Measurements from ENCODE around the gene KIF25.

Gene KIF25

DNA sequence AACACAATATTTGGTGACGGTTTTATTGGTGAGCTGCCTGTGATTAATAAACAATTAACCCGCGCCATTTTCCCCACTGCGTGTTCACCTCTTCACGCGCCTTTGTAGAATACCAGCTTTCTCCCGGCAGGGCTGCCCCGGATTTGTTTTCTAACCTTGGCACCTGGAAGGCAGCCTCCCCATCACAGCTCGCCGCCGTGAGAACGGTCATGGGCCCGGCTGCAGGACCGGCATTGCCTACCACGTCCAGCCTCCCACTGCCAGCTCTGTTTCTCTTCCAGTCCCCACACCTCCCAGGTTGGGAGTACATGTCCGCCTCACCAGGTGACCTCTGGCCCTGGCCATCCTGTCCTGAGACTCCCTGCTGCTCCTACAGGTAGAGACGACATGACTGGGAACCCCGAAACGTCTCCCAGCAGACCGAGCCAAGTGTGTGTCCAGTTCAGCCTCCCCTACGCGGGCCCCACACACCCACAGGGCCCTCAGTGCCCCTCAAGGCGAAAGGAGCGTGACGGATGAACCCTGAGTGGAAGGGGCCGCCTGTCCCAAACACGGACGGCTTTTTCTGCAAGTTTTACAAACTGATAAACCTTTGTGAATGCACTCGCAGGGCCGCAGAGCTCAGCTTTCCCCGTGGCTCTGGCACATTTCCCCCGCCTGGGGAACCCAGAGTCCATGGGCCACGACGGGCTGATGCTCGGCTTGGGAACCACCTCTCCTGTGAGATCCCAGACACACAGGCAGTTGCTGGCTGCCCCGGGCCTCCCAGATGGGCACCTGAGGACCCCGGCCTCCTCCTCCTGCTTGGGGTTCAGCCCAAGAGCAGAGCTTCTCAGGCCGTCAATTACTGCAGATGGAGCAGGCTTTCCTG lies 55.9 kb downstream of the KIF25 start:
- DNase-seq: no peak

DNA sequence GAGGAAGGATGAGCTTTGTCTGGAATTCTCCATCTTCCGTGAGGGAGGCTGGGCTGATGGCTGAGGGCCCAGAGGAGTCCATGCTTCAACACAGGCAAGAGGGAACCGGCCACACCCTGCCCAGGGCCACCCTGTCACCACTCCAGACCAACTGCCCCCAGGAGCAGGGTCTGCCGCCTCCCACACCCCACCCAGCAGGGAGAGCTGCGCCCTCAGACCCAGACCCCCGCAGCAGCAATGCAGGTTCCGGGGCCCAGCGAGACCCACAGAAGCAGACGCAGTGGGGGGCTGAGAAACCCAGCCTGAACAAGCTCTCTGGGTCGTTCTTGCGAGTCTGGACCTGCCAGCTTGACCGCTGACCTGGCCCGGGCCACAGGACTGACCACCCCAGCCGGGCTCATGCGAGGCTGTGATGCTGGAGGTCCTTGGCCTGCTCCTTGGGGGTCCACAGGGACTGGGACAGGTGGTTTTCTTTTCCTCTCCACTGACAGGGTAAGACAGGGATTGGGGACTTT lies 56.5 kb downstream of the KIF25 start:
- DNase-seq: no peak

DNA sequence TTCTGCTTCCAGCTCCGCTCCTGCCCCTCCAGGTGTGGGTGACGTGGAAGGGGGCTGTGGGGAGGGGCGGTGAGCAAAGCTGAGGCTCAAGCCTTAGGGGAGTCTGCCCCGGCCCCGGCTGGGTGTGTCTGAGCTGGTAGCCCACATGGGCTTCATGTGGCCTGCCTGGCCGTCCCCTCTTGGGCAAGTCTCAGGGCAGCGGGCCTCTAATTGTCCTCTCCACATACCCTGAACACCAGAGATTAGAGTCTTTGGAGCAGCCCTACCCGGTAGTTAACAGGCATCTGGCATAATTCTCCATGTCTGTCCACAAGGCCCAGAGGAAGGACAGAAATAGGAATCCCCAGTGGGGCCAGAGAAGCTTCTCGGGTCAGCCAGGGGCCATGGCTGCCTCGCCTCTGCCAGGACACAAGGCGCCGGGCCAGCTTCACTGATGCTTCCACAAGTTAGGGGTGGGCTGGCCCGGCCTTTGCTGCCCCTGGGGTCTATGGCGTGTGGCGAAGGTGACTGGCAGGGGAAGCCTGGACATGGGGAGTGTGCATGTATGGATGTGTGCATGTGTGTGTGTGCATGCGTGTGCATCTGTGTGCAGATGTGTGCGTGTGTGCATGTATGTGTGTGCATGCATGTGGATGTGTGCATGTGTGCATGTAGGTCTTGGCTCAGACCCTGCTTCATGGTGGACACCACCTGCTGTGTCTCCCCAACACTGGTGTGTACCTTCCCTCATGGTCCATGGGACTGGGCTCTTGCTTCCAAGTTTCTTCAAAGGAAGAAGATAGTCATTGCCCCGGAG lies 57.5 kb downstream of the KIF25 start:
- DNase-seq: no peak

DNA sequence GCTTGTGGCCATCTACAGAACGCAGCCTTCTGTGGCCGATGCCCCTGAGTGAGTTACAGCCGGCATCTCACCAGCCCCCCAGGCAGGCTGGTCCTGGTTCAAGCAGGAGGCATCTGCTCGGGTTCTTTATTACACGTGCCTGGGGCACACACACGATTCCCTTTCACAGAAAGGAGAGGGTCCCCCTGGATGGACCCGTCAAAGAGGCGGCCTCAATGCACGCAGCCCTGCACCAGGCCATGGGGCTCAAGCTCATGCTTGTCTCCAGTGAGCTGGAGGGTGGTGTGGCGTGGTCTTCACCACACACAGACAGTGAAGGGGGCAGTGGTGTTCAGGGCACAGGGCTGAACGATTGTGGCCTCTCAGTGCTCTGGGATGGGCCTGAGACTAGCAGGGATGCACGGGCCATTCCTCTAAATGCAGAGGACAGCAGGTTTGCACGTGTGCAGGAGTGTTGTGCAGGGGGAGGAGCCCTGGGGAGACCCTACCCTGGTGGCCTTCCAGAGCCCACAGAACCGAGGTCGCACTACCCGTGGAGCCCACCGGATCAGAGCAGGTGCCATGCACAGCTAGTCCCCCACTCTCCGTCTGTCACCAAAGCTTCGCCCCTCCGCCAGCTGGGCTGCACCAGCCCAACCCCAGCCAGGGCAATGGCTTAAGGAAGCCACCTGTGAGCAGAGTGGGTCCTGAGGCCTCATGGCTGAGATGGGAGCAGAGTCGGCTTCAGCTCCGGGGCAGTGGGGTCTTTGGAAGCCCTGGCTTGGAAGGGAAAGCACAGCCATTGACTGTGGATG lies 58.4 kb downstream of the KIF25 start:
- no peak for DNase-seq

DNA sequence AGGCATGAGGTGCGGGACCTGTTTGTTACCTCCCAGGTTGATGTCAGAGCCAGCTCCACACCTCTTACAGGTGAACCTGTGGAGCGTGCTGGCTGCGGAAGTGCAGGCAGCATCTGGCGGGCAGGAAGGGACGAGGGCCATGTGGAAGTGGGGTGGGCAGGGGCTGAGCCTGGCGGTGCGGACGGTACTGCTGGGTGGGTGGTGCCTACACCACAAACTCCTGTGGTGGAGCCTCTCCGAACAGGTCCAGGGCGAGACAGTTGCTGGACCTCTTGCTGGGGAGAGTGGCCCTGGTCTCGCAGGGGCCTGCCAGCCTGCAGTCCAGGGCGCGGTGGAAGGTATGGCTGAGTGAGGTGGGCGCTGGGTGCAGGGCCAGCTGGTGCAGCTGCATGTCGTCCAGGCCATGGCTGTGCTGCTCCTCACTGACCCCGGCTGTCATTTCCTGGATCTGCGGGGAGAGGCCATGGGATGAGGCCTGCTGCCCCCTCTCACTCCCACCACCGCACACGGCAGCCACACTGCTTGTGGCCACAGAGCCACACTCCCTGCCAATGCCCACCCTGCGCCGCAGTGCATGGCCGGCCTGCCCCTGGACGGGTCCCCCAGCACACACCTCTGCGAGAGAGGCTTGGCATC lies 59.5 kb downstream of the KIF25 start:
- no peak for DNase-seq

DNA sequence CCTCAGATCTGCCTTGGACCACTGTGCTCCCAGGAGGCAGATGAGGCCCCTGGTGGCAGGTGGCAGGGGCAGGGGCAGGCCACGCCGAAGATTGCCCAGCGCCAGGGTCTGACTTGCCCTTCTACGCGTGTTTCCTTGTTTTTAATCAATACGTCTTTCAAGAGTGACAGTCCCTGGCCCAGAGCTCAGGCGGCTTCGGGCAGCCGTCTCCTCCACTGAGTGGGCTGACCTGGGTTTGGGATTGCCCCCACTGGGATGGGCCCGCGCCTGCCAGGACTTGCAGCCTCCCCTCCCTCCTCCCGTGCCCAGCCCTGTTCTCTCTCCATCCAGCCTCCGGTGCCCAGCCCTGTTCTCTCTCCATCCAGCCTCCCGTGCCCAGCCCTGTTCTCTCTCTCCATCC lies 60.4 kb downstream of the KIF25 start:
- DNase-seq: no peak

DNA sequence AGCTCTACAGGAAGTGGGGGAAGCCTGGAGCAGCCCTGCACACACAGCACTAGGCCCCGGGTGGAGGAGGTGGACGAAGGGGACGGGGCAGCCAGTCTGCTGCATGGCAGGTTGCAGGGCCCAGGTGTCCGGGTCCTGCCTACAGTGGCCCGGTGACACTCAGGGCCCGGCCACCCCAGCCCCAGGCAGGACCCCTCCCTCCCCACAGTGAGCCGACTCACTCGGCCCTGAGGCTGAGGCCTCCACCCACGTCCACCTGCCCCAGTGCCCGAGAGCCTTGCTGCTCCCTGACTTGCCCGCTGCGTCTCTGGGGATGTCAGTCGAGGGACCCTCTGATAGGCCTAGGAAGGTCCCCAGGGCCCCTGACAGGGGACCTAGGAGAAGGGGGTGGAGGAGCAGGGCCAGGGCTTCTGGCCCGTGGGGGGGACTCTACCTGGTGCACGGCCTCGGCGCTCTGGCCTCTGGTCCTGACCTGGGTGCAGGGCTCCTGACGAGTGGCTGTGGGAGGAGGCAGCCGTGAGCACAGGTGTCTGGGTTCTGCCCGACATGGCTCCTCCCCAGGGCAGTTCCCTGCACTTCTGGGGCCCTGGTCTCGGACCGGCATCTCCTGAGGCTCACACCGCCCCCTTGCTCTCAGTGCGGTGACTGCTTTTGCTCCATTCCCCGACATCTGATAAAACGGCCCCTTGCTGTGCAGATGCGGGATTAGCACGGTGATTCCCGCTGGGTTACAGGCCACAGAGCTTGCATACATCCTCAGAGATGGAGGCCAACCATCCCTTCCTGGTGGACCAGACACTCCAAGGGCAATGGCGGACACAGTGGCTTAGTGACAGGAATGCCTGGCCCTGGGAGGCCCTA lies 61.5 kb downstream of the KIF25 start:
- DNase-seq: no peak

GRCh38 chr6:168060521-168060931 lies 63.1 kb downstream of the KIF25 start:
- peak in 1 of 2 experiments; percentile 16 for DNase-seq

GRCh38 chr6:168061269-168062210 lies 64.1 kb downstream of the KIF25 start:
- no peak for DNase-seq

DNA sequence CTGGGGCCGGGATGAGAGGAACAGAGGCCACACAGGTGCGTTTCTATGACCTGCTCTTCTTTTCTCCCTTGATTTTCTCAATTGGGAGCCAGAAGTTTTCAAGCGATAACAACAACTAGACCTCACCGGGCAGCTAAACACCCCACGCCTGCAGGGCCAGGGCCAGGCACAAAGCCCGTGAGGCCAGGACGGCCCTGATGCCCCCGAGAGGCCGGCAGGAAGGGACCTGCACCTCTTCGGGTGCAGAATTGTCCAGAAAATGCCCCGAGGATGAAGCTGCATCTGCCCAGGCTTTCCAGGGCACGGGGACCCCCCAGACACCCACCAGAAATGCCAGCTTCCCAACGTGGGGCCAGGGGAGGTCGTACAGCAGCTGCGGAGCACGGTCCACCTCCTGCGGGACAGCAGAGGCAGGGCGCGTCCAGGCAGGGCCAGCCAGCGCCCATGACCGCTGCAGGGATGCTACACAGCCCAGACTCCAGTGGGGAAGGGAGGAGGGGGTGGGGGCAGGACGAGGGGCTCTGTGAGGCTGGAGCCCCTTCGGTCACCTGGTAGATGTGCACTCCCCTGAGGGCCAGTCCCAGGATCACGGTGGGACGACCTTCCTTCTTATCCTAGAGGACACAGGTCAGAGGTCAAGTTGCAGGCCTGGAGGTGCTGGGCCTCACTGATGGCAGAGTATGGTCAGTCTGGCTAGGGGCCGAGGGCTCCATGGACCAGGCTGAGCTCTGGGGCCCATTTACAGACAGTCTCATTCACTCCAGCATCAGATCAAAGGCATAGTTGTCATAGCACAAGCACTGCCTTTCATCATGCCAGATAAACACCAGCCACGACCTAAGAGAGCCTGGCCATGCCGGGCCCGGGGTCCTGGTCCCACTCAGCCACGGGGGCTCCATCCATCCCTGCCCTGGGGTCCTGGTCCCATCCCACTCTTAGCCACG lies 65.1 kb downstream of the KIF25 start:
- no peak for DNase-seq

DNA sequence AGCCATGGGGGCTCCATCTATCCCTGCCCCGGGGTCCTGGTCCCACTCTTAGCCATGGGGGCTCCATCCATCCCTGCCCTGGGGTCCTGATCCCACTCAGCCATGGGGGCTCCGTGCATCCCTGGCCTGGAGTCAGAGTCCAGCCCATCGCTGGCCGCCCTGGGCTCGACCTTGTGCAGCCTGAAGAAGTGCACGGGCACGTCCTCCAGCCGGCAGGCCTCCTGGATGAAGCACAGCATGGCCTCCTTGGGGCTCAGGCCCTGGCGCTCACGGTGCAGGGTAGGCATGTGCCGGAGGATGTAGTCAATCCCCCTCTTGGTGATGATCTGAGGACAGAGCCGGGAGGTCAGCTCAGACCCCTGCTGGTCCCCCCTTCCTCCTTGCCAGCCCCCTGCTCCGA lies 66.0 kb downstream of the KIF25 start:
- no peak for DNase-seq

GRCh38 chr6:168064226-168064807 lies 66.8 kb downstream of the KIF25 start:
- no peak for DNase-seq

DNA sequence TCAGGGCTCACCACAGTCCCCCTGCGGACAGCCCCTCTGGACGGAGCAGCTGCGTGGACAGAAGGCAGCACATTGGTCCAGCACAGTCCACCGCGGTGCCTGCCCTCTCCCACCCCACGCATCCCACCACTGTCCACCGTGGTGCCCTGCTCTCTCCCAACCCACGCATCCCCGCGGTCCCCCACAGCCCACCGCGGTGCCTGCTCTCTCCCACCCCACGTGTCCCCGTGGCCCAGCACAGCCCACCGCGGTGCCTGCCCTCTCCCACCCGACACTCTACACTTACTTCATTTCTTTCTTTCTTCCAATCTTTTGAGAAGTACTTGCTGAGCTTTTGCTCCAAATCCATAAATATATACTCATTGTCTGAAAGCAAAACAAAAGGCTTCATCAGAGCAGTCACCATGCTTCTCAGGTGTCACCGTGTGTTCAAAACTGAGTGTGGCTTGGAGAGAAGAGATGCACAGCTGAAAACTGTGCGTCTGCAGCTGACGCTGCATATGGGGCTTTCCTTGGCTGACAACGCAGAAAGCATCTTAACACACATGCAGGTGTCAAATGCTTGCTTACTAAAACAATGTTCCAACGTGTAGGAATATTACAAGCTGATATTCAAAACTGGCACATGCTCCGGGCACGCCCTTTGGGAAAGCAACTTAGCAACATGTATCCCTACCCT lies 69.7 kb downstream of the KIF25 start:
- no peak for DNase-seq

DNA sequence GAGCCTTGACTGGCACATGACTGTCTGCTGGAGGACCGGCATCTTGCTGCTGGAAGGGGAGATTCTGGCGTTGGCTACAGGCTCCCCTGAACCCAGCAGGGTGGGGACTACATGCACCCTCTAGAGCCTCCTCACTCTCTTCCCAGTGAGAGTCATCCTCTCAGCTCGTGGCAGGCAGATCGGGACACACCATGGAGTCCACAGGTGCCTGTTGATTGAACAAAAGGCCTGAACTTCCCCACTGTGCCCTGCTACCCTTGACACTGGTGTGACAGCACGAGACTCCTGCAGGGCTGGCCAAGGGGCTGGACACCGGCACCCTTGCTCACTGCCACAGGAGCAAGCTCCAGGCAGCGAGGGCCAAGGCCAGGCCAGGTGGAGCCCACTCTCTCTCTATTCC lies 73.3 kb downstream of the KIF25 start:
- DNase-seq: no peak

DNA sequence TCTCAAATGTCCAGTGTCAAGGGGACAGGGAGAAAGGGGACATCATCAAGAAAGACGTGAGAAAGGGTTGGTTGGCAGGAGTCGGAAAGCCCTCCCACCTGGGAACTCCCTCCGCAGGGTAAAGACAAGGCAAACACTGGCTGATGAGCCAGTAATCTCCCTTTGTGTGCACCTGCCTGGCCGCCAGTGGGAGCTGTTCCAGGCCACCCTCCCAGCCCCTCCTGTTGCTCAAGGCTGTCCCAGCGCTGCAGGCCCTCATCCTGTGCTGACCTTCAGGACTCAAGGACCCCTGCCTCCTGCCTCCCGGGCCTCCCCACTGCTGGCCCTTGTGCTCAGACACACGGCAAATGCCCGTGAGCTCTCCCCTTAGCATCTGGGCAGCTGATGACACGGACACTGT lies 74.1 kb downstream of the KIF25 start:
- DNase-seq: no peak

GRCh38 chr6:168072261-168072660 lies 74.8 kb downstream of the KIF25 start:
- no peak for DNase-seq

DNA sequence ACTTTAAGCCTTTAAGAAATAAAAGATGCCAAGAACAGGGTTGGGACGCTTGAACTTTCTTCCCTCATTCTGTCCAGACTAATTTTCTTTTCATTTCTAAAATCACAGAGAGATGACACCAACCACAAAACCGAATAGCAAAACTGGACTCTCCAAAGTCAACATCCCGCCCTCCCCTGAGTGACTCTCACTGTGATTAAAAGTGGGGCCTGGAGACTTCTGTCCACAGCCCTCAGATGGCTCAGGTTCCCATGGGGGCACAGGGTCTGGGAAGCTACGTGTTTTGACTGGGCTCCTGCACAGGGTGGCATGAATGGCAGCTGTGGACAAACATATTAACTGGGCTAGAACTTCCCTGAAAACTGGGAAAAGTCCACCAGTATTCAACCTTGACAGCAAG lies 75.3 kb downstream of the KIF25 start:
- no peak for DNase-seq
